Measurements from ENCODE around the gene IGFBP2. TPM values are rescaled to one million over a fixed set of nuclear protein-coding genes. Genes with fewer than 3 reads are reported as not detected.

IGFBP2 gene
- polyA plus RNA-seq, 1 of the 3 experiments (the other 2 are of a cell fraction) = 695 TPM

DNA sequence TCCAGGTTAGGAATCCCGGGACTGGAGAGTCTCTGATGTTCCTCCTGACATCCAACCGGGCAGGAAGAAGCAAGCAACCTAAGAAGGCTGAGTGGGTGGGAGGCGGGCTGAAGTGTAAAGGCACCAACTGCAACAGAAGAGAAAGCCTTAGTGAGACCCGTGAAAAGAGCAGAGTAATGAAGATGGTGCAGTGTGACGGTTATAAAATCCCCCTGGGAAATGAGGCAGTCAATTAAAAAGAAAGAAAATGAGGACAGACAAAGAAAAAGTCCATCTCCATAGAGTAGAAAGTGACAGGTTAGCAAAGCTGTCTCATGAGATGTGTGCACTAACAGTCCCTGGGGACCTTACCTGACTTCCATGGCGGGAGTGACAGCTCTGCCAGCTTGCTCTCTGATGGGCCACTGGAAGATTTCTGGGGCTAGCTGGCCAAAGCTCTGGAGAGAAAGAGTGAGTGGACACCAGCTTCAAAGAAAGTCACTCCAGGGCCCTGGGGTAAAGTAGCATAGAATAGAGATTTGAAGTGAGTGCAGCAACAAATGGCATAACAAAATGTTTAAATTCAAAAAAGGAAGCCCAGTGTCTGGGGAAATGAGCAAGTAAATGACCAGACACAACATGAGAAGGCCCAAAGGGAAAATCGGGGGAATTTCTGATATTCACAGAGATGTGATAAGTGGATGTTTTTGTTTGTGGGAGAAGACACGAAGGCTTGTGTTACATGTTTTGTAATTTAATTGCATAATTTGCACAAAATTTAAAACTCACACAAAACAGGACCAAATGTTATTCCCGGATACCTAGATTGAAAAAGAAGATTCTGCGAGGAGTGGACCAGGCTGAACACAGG is 44.1 kb upstream of the IGFBP2 start:
- H3K9ac ChIP-seq = no peak overlapping the region
- no peak for DNase-seq
- no peaks in the 10 kb centered on the region for H3K36me3 ChIP-seq (replicated peaks in 1 of 2; ENCODE audit: control insufficient read depth in 1 of 2, insufficient read depth in 2 of 2, low read length in 1 of 2)
- TF ChIP-seq NRF1 (IDR thresholded peaks at IDR 0.05; ENCODE audit: low read depth, low read length) (no peak), JUND (IDR thresholded peaks at IDR 0.05) (no peak), EP300 (IDR thresholded peaks at IDR 0.05; ENCODE audit: borderline replicate concordance in 1 of 2, low read depth in 1 of 2, low read length in 1 of 2) (no peak), SIN3A (IDR thresholded peaks at IDR 0.05; ENCODE audit: borderline replicate concordance, low read depth, low read length) (no peak), FOSL2 (IDR thresholded peaks at IDR 0.05; ENCODE audit: borderline replicate concordance, low read depth) (no peak), TAF1 (IDR thresholded peaks at IDR 0.05; ENCODE audit: borderline replicate concordance, low read depth, low read length) (no peak)
- TF ChIP-seq, protein P1, sequence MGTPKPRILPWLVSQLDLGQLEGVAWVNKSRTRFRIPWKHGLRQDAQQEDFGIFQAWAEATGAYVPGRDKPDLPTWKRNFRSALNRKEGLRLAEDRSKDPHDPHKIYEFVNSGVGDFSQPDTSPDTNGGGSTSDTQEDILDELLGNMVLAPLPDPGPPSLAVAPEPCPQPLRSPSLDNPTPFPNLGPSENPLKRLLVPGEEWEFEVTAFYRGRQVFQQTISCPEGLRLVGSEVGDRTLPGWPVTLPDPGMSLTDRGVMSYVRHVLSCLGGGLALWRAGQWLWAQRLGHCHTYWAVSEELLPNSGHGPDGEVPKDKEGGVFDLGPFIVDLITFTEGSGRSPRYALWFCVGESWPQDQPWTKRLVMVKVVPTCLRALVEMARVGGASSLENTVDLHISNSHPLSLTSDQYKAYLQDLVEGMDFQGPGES (IDR thresholded peaks at IDR 0.05; ENCODE audit: low read depth, low read length) = no peak
- TF ChIP-seq, protein P2, sequence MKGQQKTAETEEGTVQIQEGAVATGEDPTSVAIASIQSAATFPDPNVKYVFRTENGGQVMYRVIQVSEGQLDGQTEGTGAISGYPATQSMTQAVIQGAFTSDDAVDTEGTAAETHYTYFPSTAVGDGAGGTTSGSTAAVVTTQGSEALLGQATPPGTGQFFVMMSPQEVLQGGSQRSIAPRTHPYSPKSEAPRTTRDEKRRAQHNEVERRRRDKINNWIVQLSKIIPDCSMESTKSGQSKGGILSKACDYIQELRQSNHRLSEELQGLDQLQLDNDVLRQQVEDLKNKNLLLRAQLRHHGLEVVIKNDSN (IDR thresholded peaks at IDR 0.05; ENCODE audit: borderline replicate concordance, low read depth) = no peak
- TF ChIP-seq, protein P3, sequence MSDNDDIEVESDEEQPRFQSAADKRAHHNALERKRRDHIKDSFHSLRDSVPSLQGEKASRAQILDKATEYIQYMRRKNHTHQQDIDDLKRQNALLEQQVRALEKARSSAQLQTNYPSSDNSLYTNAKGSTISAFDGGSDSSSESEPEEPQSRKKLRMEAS (IDR thresholded peaks at IDR 0.05; ENCODE audit: low read depth) = no peak
- TF ChIP-seq, protein P4, sequence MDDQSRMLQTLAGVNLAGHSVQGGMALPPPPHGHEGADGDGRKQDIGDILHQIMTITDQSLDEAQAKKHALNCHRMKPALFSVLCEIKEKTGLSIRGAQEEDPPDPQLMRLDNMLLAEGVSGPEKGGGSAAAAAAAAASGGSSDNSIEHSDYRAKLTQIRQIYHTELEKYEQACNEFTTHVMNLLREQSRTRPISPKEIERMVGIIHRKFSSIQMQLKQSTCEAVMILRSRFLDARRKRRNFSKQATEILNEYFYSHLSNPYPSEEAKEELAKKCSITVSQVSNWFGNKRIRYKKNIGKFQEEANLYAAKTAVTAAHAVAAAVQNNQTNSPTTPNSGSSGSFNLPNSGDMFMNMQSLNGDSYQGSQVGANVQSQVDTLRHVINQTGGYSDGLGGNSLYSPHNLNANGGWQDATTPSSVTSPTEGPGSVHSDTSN (IDR thresholded peaks at IDR 0.05) = no peak
- TF ChIP-seq, protein P5, sequence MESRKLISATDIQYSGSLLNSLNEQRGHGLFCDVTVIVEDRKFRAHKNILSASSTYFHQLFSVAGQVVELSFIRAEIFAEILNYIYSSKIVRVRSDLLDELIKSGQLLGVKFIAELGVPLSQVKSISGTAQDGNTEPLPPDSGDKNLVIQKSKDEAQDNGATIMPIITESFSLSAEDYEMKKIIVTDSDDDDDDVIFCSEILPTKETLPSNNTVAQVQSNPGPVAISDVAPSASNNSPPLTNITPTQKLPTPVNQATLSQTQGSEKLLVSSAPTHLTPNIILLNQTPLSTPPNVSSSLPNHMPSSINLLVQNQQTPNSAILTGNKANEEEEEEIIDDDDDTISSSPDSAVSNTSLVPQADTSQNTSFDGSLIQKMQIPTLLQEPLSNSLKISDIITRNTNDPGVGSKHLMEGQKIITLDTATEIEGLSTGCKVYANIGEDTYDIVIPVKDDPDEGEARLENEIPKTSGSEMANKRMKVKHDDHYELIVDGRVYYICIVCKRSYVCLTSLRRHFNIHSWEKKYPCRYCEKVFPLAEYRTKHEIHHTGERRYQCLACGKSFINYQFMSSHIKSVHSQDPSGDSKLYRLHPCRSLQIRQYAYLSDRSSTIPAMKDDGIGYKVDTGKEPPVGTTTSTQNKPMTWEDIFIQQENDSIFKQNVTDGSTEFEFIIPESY (IDR thresholded peaks at IDR 0.05; ENCODE audit: borderline replicate concordance, low read depth) = no peak
- POLR2A ChIA-PET = no interaction called here
- H2AFZ ChIP-seq (ENCODE audit: low read depth) = no peak overlapping the region
- H3K4me2 ChIP-seq = no peak overlapping the region
- no peaks in the 10 kb centered on the region for H4K20me1 ChIP-seq (ENCODE audit: insufficient read depth)
- H3K27me3 ChIP-seq (ENCODE audit: insufficient read depth) = no peaks in the 10 kb centered on the region
- peaks cover 12 to 16% of the 10 kb centered on the region in 2 experiments; a peak in 3 of 4 replicates for H3K4me1 ChIP-seq (ENCODE audit: control insufficient read depth in 1 of 2, insufficient read depth in 2 of 2, low read depth in 1 of 2, low read length in 1 of 2)
- no peak overlapping the region; a peak in 1 of 4 replicates for H3K27ac ChIP-seq (ENCODE audit: low read depth in 2 of 2, low read length in 1 of 2)
- CTCF ChIA-PET = interaction anchor here (1.0 to 1.6 kb wide), 2 partner anchors 13 to 23 kb away, joined by 3 read pairs; no protein-coding TSS in a partner anchor
- WGBS (ENCODE audit: low lambda C conversion rate) = 86% methylated on average over 10 of the region's 10 CpGs
- H3F3A ChIP-seq (replicated peaks; ENCODE audit: insufficient read depth) = no peaks in the 10 kb centered on the region
- H3K9me3 ChIP-seq = no peaks in the 10 kb centered on the region
- H3K4me3 ChIP-seq (ENCODE audit: low read depth in 2 of 2, low read length in 1 of 2) = no peak overlapping the region
- no peaks in the 10 kb centered on the region for H3K9me2 ChIP-seq
- no peaks in the 10 kb centered on the region for H3K79me2 ChIP-seq (ENCODE audit: insufficient read depth)
